NB4 (cell line): ENCODE results near the gene NFE2L3.

Experiments used
- CTCF ChIP-seq: IDR thresholded peaks from one replicate; pipeline ENCODE4 v1.5.1; 2012; ENCODE audit warnings: low read depth, low read length
- POLR2A ChIP-seq: IDR thresholded peaks from 2 replicates; pipeline ENCODE4 v1.6.1; 2011; ENCODE audit warnings: mild to moderate bottlenecking; ENCODE audit not compliant: insufficient read length; ENCODE audit errors: extremely low read depth

GRCh38 chr7:26198781-26199169 lies 46.8 kb downstream of the NFE2L3 start:
- TF ChIP-seq CTCF (no peak), POLR2A (no peak)
